ENCODE results near the gene ZNF664.

GRCh38 chr12:123928897-123929296 is 44.1 kb upstream of the ZNF664 start:
- TF ChIP-seq CTCF (IDR thresholded peaks at IDR 0.05) (no peak), POLR2A (IDR thresholded peaks at IDR 0.05) (no peak)
